IMR-90 (cell line): Measurements from ENCODE around the gene NLRP1.

Experiments
- BHLHE40 ChIP-seq: fragments of 150-350 bp; IDR thresholded peaks from 2 replicates; pipeline ENCODE4 v1.6.1; 2016; ENCODE audit warnings: mild to moderate bottlenecking, low read depth, low read length
- CHD1 ChIP-seq: IDR thresholded peaks from 2 replicates; pipeline ENCODE4 v1.6.1; 2012; ENCODE audit warnings: low read depth, low read length, improper control_type of control experiment
- MAFK ChIP-seq: IDR thresholded peaks from 2 replicates; pipeline ENCODE4 v1.6.1; 2012; ENCODE audit warnings: low read depth, low read length, improper control_type of control experiment
- MAZ ChIP-seq: IDR thresholded peaks from 2 replicates; pipeline ENCODE4 v1.6.1; 2012; ENCODE audit warnings: low read depth, mild to moderate bottlenecking, low read length, improper control_type of control experiment, moderate library complexity, borderline replicate concordance
- MXI1 ChIP-seq: IDR thresholded peaks from 2 replicates; pipeline ENCODE4 v1.6.1; 2012; ENCODE audit warnings: low read depth, mild to moderate bottlenecking, low read length, moderate library complexity, borderline replicate concordance
- NFE2L2 ChIP-seq: fragments of 150-350 bp; IDR thresholded peaks from 2 replicates; pipeline ENCODE4 v1.6.1; 2016; ENCODE audit warnings: low read depth, mild to moderate bottlenecking, low read length
- POLR2A ChIP-seq: IDR thresholded peaks from 2 replicates; pipeline ENCODE4 v1.6.1; 2012; ENCODE audit warnings: mild to moderate bottlenecking, low read depth, low read length
- TF ChIP-seq, protein P1 (sequence below): conservative IDR thresholded peaks from 2 replicates; pipeline ENCODE4 v1.5.1; 2012; ENCODE audit warnings: mild to moderate bottlenecking, low read depth, low read length, improper control_type of control experiment

DNA sequence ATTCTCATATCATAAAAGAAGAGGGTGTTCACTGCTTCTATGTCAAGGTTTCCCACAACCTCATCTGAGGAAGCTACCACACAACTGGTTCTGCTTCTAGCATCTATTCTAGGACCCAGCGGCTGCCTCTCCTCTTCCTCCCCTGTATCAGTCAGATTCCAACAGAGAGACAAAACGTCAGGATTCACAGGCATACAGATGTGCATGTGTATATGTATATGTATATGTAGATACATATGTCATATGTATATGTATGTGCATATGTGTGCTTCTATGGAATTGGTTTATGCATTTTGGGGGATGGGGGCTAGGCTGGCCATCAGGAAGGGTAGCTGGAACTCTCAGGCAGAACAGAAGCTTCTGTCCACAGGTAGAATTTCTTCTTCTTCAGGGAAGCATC, 37.4 kb upstream of the NLRP1 start:
- TF ChIP-seq, protein P1, sequence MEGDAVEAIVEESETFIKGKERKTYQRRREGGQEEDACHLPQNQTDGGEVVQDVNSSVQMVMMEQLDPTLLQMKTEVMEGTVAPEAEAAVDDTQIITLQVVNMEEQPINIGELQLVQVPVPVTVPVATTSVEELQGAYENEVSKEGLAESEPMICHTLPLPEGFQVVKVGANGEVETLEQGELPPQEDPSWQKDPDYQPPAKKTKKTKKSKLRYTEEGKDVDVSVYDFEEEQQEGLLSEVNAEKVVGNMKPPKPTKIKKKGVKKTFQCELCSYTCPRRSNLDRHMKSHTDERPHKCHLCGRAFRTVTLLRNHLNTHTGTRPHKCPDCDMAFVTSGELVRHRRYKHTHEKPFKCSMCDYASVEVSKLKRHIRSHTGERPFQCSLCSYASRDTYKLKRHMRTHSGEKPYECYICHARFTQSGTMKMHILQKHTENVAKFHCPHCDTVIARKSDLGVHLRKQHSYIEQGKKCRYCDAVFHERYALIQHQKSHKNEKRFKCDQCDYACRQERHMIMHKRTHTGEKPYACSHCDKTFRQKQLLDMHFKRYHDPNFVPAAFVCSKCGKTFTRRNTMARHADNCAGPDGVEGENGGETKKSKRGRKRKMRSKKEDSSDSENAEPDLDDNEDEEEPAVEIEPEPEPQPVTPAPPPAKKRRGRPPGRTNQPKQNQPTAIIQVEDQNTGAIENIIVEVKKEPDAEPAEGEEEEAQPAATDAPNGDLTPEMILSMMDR: no peak
- TF ChIP-seq MAFK (no peak), POLR2A (no peak), MXI1 (no peak), CHD1 (no peak), BHLHE40 (no peak), NFE2L2 (no peak), MAZ (no peak)
